Measurements from ENCODE around the gene IP6K3.
A peak's percentile ranks its signal among the peaks of the same experiment; 100 is the strongest.

IP6K3 gene

GRCh38 chr6:33777398-33778388, 31.0 kb upstream of the IP6K3 start:
- no peak for DNase-seq (ENCODE audit: low read depth)

GRCh38 chr6:33776764-33777163, 30.1 kb upstream of the IP6K3 start:
- DNase-seq (ENCODE audit: low read depth) = no peak

- no peak for DNase-seq (ENCODE audit: low read depth)
Observed at GRCh38 chr6:33776186-33776585, 29.5 kb upstream of the IP6K3 start.

- no peak for DNase-seq (ENCODE audit: low read depth)
Observed at GRCh38 chr6:33774774-33775173, 28.1 kb upstream of the IP6K3 start.

GRCh38 chr6:33772902-33773472, 26.3 kb upstream of the IP6K3 start:
- no peak for DNase-seq (ENCODE audit: low read depth)

- no peak for DNase-seq (ENCODE audit: low read depth)
Observed at GRCh38 chr6:33772082-33772830, 25.6 kb upstream of the IP6K3 start.

GRCh38 chr6:33771146-33772081, 24.7 kb upstream of the IP6K3 start:
- peak; percentile 95 for DNase-seq (ENCODE audit: low read depth)

GRCh38 chr6:33770833-33771145, 24.1 kb upstream of the IP6K3 start:
- no peak for DNase-seq (ENCODE audit: low read depth)

- DNase-seq (ENCODE audit: low read depth) = no peak
Observed at GRCh38 chr6:33770124-33770832, 23.6 kb upstream of the IP6K3 start.

GRCh38 chr6:33769248-33769821, 22.6 kb upstream of the IP6K3 start:
- DNase-seq (ENCODE audit: low read depth) = no peak

- DNase-seq (ENCODE audit: low read depth) = no peak
Observed at GRCh38 chr6:33768644-33769120, 22.0 kb upstream of the IP6K3 start.

- DNase-seq (ENCODE audit: low read depth) = no peak
Observed at GRCh38 chr6:33766921-33767907, 20.5 kb upstream of the IP6K3 start.

GRCh38 chr6:33765368-33765767, 18.7 kb upstream of the IP6K3 start:
- no peak for DNase-seq (ENCODE audit: low read depth)

- no peak for DNase-seq (ENCODE audit: low read depth)
Observed at GRCh38 chr6:33764036-33764435, 17.3 kb upstream of the IP6K3 start.

GRCh38 chr6:33763483-33763882, 16.8 kb upstream of the IP6K3 start:
- DNase-seq (ENCODE audit: low read depth) = no peak

- no peak for DNase-seq (ENCODE audit: low read depth)
Observed at GRCh38 chr6:33762713-33763112, 16.0 kb upstream of the IP6K3 start.

GRCh38 chr6:33761922-33762629, 15.4 kb upstream of the IP6K3 start:
- DNase-seq (ENCODE audit: low read depth) = no peak

GRCh38 chr6:33761581-33761921, 14.8 kb upstream of the IP6K3 start:
- DNase-seq (ENCODE audit: low read depth) = no peak

Data from GM04503 (cell line).